Smooth muscle cell (in vitro differentiated cells): ENCODE measurements around the gene AGXT. TPM values are rescaled to one million over a fixed set of nuclear protein-coding genes. Genes with fewer than 3 reads are reported as not detected.

Experiments used
- DNase-seq: peaks from one replicate; lab custom pipeline; 2025; ENCODE audit not compliant: unreplicated experiment; lab: John Stamatoyannopoulos, UW
- H2AFZ ChIP-seq: fragments of 200-600 bp; sonication (generic); 2 replicates; pipeline ENCODE4 v1.6.0; 2016; ENCODE audit warnings: antibody characterized with exemption, low read depth, mild to moderate bottlenecking
- H3F3A ChIP-seq: fragments of 200-600 bp; sonication (generic); 2 replicates; pipeline ENCODE4 v1.6.0; 2017; ENCODE audit warnings: antibody characterized with exemption, low read depth
- H3K27ac ChIP-seq: fragments of 200-600 bp; sonication (generic); 2 replicates; pipeline ENCODE4 v1.5.1; 2016; ENCODE audit warnings: low read depth, mild to moderate bottlenecking
- H3K27me3 ChIP-seq: fragments of 200-600 bp; sonication (generic); 2 replicates; pipeline ENCODE4 v1.6.1; 2016; ENCODE audit warnings: low read depth, mild to moderate bottlenecking
- H3K36me3 ChIP-seq: fragments of 200-600 bp; sonication (generic); 2 replicates; pipeline ENCODE4 v1.5.1; 2016; ENCODE audit warnings: low read depth
- H3K4me1 ChIP-seq: fragments of 200-600 bp; sonication (generic); 2 replicates; pipeline ENCODE4 v1.5.1; 2016; ENCODE audit warnings: low read depth
- H3K4me2 ChIP-seq: fragments of 200-600 bp; sonication (generic); 2 replicates; pipeline ENCODE4 v1.6.0; 2016; ENCODE audit warnings: mild to moderate bottlenecking
- H3K4me3 ChIP-seq: fragments of 200-600 bp; sonication (generic); 2 replicates; pipeline ENCODE4 v1.5.1; 2016; ENCODE audit warnings: mild to moderate bottlenecking
- H3K79me2 ChIP-seq: fragments of 200-600 bp; sonication (generic); 2 replicates; pipeline ENCODE4 v1.6.0; 2016; ENCODE audit warnings: low read depth, mild to moderate bottlenecking
- H3K9ac ChIP-seq: fragments of 200-600 bp; sonication (generic); 2 replicates; pipeline ENCODE4 v1.6.0; 2016; ENCODE audit warnings: low read depth
- H3K9me3 ChIP-seq: fragments of 200-600 bp; sonication (generic); replicated peaks from 2 replicates; pipeline ENCODE4 v1.5.1; 2016; ENCODE audit warnings: low read depth
- H4K20me1 ChIP-seq: fragments of 200-600 bp; sonication (generic); 2 replicates; pipeline ENCODE4 v1.6.0; 2016; ENCODE audit warnings: low read depth
- WGBS: methylation state at CpG from one replicate; pipeline ENCODE4 v1.1.7; 2016; ENCODE audit warnings: low lambda C conversion rate; 5-methylcytosine and 5-hydroxymethylcytosine counted together
- polyA plus RNA-seq: library from polyadenylated mRNA; unstranded; fragments of >200 nt; fragmentation: Nextera tagmentation; extraction: Ambion mirVana; gene quantifications from 2 replicates; pipeline ENCODE4 v1.2.1, GENCODE V29; 2016
- total RNA-seq: library from RNA; depleted of rRNA; stranded (reverse); fragments of >200 nt; gene quantifications from 2 replicates; pipeline ENCODE4 v1.2.3, GENCODE V29; 2014
- TF ChIP-seq, protein P1 (sequence below): fragments of 200-600 bp; sonication (generic); IDR thresholded peaks from 2 replicates; pipeline ENCODE4 v1.5.1; 2017; ENCODE audit warnings: borderline replicate concordance, mild to moderate bottlenecking, antibody characterized with exemption; ENCODE audit not compliant: insufficient read depth, poor library complexity, severe bottlenecking

The AGXT gene
- total and polyA plus RNA-seq, 2 experiments from 2014 or later = not detected

DNA sequence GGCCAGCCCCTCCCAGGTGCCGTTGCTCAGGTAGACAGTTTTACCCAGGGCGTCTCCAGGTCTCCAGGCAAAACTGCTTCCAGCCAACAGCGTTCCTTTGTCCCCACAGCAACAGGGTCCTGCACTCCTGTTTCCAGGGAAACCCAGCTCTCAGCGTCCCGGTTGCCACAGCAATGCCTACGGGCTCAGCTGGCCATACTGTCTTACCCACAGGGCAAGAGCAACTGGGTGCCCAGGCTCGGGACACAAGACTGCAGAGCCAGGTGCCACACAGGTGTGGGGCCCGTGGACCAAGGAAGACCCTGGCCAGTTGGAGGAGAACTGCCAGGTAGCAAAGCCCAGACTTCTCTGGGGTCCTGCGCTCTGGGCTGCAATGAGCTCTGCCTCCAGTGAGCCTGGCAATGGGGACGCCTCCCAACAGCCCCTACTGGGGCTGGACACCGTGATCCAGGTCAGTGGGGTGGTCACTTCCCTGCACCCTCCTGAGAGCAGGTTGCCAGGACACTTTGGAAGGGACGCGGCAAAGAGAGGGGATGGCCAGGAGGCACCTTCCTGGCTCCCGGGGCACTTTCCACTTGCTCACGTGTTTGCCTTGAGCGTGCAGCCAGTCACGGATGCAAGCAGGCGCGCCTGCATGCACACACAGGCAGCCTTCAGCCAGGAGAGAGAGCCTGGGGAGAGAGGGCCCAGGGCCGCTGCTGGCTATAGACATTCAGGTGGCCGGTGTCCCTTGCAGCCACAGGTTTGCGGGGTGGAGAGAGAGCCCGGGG, 37.7 kb downstream of the AGXT start, which contains the start of gene CROCC2:
CROCC2 (plus strand) TSS at position 196 of the 770 bp plus-strand sequence; CDS start at position 374, 178 bp downstream.
- Histone ChIP-seq H2AFZ (no peak within 1 kb of the TSS), H3K4me1 (no peaks in the 10 kb centered on the region), H3K27ac (no peak within 1 kb of the TSS), H3K27me3 (no peaks in the 10 kb centered on the region), H3K9me3 (no peaks in the 10 kb centered on the region), H3K79me2 (no peaks in the 10 kb centered on the region), H4K20me1 (no peaks in the 10 kb centered on the region), H3K4me2 (no peak within 1 kb of the TSS), H3K36me3 (no peaks in the 10 kb centered on the region), H3K9ac (no peak within 1 kb of the TSS), H3K4me3 (no peak within 1 kb of the TSS), H3F3A (no peaks in the 10 kb centered on the region)
- WGBS = 90% methylated on average over 23 of the region's 23 CpGs
- no peak for DNase-seq
- TF ChIP-seq, protein P1, sequence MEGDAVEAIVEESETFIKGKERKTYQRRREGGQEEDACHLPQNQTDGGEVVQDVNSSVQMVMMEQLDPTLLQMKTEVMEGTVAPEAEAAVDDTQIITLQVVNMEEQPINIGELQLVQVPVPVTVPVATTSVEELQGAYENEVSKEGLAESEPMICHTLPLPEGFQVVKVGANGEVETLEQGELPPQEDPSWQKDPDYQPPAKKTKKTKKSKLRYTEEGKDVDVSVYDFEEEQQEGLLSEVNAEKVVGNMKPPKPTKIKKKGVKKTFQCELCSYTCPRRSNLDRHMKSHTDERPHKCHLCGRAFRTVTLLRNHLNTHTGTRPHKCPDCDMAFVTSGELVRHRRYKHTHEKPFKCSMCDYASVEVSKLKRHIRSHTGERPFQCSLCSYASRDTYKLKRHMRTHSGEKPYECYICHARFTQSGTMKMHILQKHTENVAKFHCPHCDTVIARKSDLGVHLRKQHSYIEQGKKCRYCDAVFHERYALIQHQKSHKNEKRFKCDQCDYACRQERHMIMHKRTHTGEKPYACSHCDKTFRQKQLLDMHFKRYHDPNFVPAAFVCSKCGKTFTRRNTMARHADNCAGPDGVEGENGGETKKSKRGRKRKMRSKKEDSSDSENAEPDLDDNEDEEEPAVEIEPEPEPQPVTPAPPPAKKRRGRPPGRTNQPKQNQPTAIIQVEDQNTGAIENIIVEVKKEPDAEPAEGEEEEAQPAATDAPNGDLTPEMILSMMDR = no peak

DNA sequence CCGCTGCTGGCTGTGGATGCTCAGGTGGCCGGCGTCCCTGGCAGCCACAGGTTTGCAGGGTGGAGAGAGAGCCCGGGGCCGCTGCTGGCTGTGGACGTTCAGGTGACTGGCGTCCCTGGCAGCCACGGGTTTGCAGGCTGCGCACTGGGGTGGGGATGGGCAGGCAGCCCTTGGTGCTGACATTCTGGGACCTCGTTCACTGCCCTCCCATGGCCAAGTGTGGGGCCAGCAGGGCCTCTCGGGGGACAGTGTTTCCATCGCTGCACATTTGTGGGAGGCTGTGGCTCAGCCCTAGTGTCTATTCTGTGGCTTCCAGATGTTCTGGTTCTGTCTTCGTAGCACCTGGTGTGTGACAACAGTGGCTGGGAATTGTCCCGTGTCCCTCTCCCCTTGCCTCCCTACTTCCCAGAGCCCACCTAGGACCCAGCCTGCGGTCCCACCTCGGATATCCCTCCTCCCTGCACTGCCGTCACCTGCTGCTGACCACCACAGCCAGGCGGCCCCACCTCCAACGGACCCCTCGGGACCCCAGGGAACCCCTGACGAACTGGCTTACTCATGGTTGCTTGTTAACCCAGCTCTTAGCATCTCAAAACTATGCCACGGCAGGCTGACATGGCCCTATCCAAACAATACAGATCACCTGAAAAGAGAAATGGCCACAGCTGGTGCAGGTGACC, 38.4 kb downstream of the AGXT start:
- no peak overlapping the region for H3K27ac ChIP-seq
- H3K4me1 ChIP-seq = no peaks in the 10 kb centered on the region
- H2AFZ ChIP-seq = no peak overlapping the region
- H3K9ac ChIP-seq = no peak overlapping the region
- 94% methylated on average over 20 of the region's 22 CpGs for WGBS
- no peaks in the 10 kb centered on the region for H3K36me3 ChIP-seq
- TF ChIP-seq, protein P1 = no peak
- no peaks in the 10 kb centered on the region for H3K9me3 ChIP-seq
- H3K4me3 ChIP-seq = no peak overlapping the region
- H3K79me2 ChIP-seq = no peaks in the 10 kb centered on the region
- no peak for DNase-seq
- no peaks in the 10 kb centered on the region for H4K20me1 ChIP-seq
- H3F3A ChIP-seq = no peaks in the 10 kb centered on the region
- H3K4me2 ChIP-seq = no peak overlapping the region
- no peaks in the 10 kb centered on the region for H3K27me3 ChIP-seq

DNA sequence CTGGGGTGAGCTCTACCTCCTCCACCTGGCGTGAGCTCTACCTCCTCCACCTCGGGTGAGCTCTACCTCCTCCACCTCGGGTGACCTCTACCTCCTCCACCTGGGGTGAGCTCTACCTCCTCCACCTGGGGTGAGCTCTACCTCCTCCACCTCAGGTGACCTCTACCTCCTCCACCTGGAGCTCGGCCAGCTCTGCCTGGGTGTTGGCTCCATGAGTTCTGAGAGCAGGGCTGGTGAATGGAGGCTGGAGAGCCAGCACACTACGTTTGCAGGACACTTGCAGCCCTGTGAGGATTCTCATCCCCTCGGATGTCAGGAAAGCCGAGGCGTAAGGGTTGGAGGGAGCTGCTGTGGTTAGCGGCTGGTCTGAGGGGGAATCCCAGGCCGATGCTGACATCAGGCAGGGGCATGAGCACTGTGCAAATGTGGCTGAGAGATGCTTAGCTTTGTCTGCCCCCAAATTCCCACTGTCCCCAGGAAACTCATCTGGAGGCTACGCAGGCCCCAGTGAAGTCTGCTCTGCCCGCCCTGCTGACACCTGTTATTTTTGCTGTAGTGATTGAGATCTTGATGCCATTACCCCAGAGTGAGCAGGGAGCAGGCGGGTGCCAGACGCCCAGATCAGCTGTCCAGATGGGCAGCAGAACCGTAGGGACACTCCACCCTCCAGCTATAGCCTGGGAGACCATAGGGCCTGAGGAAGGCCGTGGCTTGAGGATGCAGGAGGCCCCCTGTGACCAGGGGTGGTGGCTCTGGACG, 40.8 kb downstream of the AGXT start:
- H3K4me2 ChIP-seq = no peak overlapping the region
- H3K9me3 ChIP-seq = no peaks in the 10 kb centered on the region
- H3K9ac ChIP-seq = no peak overlapping the region
- H3K27me3 ChIP-seq = no peaks in the 10 kb centered on the region
- H4K20me1 ChIP-seq = no peaks in the 10 kb centered on the region
- no peak overlapping the region for H2AFZ ChIP-seq
- WGBS = 86% methylated on average over 17 of the region's 17 CpGs
- no peak overlapping the region for H3K27ac ChIP-seq
- H3K79me2 ChIP-seq = no peaks in the 10 kb centered on the region
- TF ChIP-seq, protein P1 = no peak
- no peaks in the 10 kb centered on the region for H3F3A ChIP-seq
- no peaks in the 10 kb centered on the region for H3K36me3 ChIP-seq
- no peak for DNase-seq
- H3K4me1 ChIP-seq = no peaks in the 10 kb centered on the region
- no peak overlapping the region for H3K4me3 ChIP-seq
